K562 (cell line): ENCODE data around the gene ADAT2. TPM values are rescaled to one million over a fixed set of nuclear protein-coding genes. Genes with fewer than 3 reads are reported as not detected.
A peak's percentile ranks its signal among the peaks of the same experiment; 100 is the strongest.

Experiments used
- CHD2 ChIP-seq: IDR thresholded peaks from 2 replicates; pipeline ENCODE4 v1.6.1; 2011; ENCODE audit warnings: low read depth, low read length
- JUND ChIP-seq, 2 experiments: IDR thresholded peaks; 2 replicates in 1 of 2; 3 replicates in 1 of 2; pipeline ENCODE4 v1.6.1; 2011; ENCODE audit warnings: borderline replicate concordance in 2 of 2, low read depth in 2 of 2, low read length in 2 of 2, improper control_type of control experiment in 1 of 2, missing biosample characterization in 1 of 2, missing genetic modification characterization in 1 of 2, missing genetic modification reagents in 1 of 2
- KLF6 ChIP-seq: fragments of 250-450 bp; sonication (Bioruptor Pico); IDR thresholded peaks from 2 replicates; pipeline ENCODE4 v1.4.0; 2020; ENCODE audit warnings: mild to moderate bottlenecking, moderate library complexity, borderline replicate concordance
- MBD1 ChIP-seq: fragments of 250-450 bp; sonication (Bioruptor Pico); IDR thresholded peaks from 2 replicates; pipeline ENCODE4 v1.8.0; 2022; ENCODE audit warnings: inconsistent platforms
- MEIS2 ChIP-seq: fragments of 450-650 bp; IDR thresholded peaks from 2 replicates; pipeline ENCODE4 v1.6.1; 2014; ENCODE audit warnings: mild to moderate bottlenecking; ENCODE audit not compliant: partially characterized antibody
- SRSF7 ChIP-seq: fragments of 200-400 bp; formaldehyde crosslinking; optimal IDR thresholded peaks from 2 replicates; pipeline ENCODE3; 2017; ENCODE audit warnings: mild to moderate bottlenecking, low read depth, low read length
- TGIF2 ChIP-seq: sonication (generic); formaldehyde crosslinking; IDR thresholded peaks from 2 replicates; pipeline ENCODE4 v1.8.1; 2022; ENCODE audit warnings: mild to moderate bottlenecking, missing genetic modification reagents, moderate library complexity
- ZFP36 ChIP-seq: fragments of 150-350 bp; IDR thresholded peaks from 2 replicates; pipeline ENCODE4 v1.6.1; 2018; ENCODE audit warnings: low read length, low read depth; ENCODE audit not compliant: partially characterized antibody
- ZNF696 ChIP-seq: fragments of 250-450 bp; sonication (Bioruptor Pico); conservative IDR thresholded peaks from 2 replicates; pipeline ENCODE4 v1.4.0; 2020; ENCODE audit warnings: mild to moderate bottlenecking, moderate library complexity
- ZNF75A ChIP-seq: fragments of 450-650 bp; formaldehyde crosslinking; IDR thresholded peaks from 2 replicates; pipeline ENCODE4 v1.4.0; 2020; ENCODE audit warnings: mild to moderate bottlenecking
- polyA plus RNA-seq, 8 experiments: library from polyadenylated mRNA; depleted of rRNA in 4 of 8; stranded (reverse) in 5 of 8; unstranded in 3 of 8; fragments of >200 nt; fragmentation: Nextera tagmentation in 2 of 8; fragmentation: Illumina TruSeq in 1 of 8; extraction: Ambion mirVana in 2 of 8; extraction: Trizol in 1 of 8; gene quantifications; 2 replicates each; pipeline versions ENCODE4 v1.2.1 to v1.2.3, GENCODE V29; 2011 to 2014; ENCODE audit warnings: inconsistent platforms in 1 of 8, missing spikeins in 1 of 8
- total RNA-seq, 7 experiments: library from RNA; depleted of rRNA in 6 of 7; stranded (reverse); fragments of >200 nt in 6 of 7; fragmentation: Illumina TruSeq in 2 of 7; extraction: Trizol in 2 of 7; gene quantifications; 2 replicates each; pipeline versions ENCODE4 v1.2.1 to v1.2.3, GENCODE V29; 2011 to 2021; ENCODE audit warnings: low replicate concordance in 1 of 7
- TF ChIP-seq, protein P1 (sequence below), 2 experiments: fragments of 450-650 bp; formaldehyde crosslinking in 1 of 2; IDR thresholded peaks; 2 replicates each; pipeline versions ENCODE4 v1.4.0 to v1.6.1; 2014 to 2020; ENCODE audit warnings: mild to moderate bottlenecking in 2 of 2, borderline replicate concordance in 1 of 2, low read depth in 1 of 2

The ADAT2 gene
- total and polyA plus RNA-seq, 9 of the 15 experiments (the other 6 are each of a cell fraction or from before 2014, with no cell fraction given), result 13.0 to 62.5 (median 31.7) TPM

GRCh38 chr6:143485967-143486366 lies 35.5 kb upstream of the ADAT2 start (continued):
- TF ChIP-seq, protein P1, sequence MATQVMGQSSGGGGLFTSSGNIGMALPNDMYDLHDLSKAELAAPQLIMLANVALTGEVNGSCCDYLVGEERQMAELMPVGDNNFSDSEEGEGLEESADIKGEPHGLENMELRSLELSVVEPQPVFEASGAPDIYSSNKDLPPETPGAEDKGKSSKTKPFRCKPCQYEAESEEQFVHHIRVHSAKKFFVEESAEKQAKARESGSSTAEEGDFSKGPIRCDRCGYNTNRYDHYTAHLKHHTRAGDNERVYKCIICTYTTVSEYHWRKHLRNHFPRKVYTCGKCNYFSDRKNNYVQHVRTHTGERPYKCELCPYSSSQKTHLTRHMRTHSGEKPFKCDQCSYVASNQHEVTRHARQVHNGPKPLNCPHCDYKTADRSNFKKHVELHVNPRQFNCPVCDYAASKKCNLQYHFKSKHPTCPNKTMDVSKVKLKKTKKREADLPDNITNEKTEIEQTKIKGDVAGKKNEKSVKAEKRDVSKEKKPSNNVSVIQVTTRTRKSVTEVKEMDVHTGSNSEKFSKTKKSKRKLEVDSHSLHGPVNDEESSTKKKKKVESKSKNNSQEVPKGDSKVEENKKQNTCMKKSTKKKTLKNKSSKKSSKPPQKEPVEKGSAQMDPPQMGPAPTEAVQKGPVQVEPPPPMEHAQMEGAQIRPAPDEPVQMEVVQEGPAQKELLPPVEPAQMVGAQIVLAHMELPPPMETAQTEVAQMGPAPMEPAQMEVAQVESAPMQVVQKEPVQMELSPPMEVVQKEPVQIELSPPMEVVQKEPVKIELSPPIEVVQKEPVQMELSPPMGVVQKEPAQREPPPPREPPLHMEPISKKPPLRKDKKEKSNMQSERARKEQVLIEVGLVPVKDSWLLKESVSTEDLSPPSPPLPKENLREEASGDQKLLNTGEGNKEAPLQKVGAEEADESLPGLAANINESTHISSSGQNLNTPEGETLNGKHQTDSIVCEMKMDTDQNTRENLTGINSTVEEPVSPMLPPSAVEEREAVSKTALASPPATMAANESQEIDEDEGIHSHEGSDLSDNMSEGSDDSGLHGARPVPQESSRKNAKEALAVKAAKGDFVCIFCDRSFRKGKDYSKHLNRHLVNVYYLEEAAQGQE (IDR thresholded peaks at IDR 0.05; ENCODE audit: borderline replicate concordance), result no peak
- TF ChIP-seq, protein P1 (CRISPR knock-in tag; IDR thresholded peaks at IDR 0.05; ENCODE audit: low read depth), result no peak
- no peak for TF ChIP-seq CHD2
- TF ChIP-seq ZNF75A (CRISPR knock-in tag), result peak; percentile 80
- TF ChIP-seq MEIS2, result peak; percentile 15
- no peak for TF ChIP-seq KLF6 (CRISPR knock-in tag)
- TF ChIP-seq SRSF7, result no peak
- no peak for TF ChIP-seq MBD1 (CRISPR knock-in tag)
- TF ChIP-seq JUND (IDR thresholded peaks at IDR 0.05; ENCODE audit: borderline replicate concordance, low read depth, low read length), result no peak
- no peak for TF ChIP-seq JUND (tag; IDR thresholded peaks at IDR 0.05; ENCODE audit: borderline replicate concordance, low read depth, low read length)
- TF ChIP-seq TGIF2, result no peak
- TF ChIP-seq ZFP36, result no peak
- no peak for TF ChIP-seq ZNF696 (CRISPR knock-in tag)
